GM03348 (cell line): ENCODE data around the gene DLX6.

Experiments
- DNase-seq: peaks from one replicate; pipeline ENCODE4 v3.0.0; 2012; ENCODE audit warnings: low spot score

DLX6 gene

DNA sequence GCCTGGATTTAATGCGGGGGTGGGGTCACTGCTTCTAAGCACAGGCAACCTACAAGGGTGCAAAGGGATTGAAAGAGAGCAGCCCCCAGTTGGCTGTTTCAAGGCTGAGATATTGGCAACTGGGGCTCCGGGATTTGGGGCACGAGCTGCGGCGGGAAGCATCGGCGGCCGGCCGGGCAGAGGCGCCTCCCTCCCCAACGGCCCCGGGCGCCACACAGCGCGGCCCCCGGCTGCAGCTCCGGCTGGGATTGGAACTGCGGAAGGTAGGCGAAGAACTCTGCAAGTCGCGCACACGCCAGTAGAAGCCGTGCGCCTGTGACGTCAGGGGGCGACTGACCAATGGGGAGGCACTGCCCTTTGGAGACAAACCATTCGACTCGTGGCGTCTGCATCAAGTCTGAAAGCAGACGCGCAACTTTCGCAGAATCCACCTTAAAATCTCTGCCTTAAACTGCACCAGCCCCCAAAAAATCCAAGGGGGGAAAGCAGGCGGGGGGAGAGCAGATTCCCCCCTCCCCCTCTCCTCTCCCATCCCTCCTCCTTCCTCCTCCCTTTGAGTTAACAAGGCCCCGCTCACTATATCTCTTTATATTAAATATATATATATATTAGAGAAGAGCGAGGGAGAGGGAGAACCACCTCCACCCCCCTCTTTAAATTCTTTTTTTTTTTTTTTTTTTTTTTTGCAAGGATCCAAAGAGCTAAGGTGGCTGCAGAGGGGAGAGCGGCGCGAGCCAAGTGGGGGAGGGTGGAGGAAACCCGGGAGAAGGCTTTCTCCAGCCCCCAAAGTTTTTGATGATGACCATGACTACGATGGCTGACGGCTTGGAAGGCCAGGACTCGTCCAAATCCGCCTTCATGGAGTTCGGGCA lies at the start of gene DLX6:
Gene DLX6, plus strand, starts transcription at position 371 of the 872 bp plus-strand sequence. Its CDS starts 425 bp downstream, at position 796.
- no peak for DNase-seq

DNA sequence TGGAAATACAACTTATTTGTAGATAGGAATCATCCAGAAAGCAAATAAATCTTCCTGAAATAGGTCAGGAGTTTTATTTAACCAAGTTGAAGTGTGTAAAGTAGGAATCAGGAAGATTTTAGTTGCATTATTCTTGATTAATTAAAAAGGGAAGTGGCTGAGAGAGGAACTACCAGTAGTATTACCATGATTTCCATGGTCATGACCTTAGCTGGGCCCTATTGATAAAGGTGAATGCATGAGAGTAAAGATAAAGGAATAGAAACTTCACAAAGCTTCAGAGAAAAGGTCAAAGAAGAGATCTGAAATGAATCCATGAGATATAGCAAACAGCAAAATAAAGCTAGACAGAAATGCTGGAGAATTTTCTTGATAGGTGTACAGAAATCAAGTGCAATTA lies 46.2 kb upstream of the DLX6 start:
- DNase-seq = no peak

- DNase-seq = peak; percentile 12
Measured at GRCh38 chr7:96962221-96962885, 43.0 kb upstream of the DLX6 start.

DNA sequence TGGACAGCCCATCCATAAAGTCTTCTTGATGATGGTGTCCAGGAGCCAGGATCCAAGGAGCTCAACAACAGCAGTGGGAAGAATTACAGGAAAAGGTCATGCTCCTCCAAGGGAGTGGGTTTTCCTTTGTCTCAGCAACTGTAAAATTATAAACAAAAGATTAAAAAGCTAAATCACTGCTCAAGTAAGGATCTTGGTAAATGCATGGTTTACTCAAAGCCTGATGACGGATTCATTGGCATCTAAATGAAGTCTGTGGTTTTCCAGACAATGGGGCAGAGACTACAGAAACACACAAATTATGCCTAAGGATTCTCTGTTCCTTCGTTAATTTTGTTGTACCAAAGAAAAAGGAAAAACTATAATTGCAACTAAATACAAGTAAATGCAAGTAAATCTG lies 36.4 kb upstream of the DLX6 start:
- DNase-seq = no peak

DNA sequence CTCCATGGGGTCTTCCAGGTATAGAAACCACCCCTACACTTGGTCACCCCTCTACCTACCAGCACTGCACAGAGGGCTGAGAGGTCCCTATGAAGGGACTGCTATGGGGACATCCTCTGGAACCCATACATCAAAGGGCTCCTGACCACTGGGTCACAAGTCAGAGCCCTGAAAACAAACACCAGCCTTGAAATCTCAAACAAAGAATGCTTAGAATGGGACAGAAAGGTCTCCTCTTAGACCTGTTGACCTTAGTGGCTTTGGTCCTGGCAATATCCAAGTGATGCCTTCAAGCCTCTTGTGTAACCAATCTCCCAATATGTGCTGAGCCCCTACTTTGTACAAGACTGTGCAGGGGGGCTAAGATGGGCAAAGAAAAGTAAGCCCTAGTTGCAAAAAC lies 34.6 kb upstream of the DLX6 start:
- no peak for DNase-seq

GRCh38 chr7:96973986-96974385 lies 31.4 kb upstream of the DLX6 start:
- peak; percentile 27 for DNase-seq

- no peak for DNase-seq
Measured at GRCh38 chr7:96976106-96976505, 29.2 kb upstream of the DLX6 start.

DNA sequence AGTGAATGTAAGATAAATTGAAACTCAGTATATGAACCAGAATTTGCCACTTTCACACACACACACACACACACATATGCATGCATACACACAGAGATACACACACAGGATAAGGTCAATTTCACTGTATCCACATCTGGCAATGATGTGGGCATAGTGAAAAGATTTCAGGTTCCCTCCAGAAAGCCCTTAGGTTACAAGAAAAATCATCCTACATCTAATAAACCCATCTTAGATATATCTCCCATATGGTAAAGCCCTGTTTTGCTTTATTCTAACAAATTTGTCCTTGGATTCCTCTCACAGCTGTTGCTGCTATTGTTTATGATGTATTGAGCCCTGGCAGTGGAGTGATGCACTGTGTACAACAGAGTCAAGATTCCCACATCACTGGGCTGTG lies 27.9 kb upstream of the DLX6 start:
- DNase-seq = no peak

GRCh38 chr7:96979551-96980276 lies 25.6 kb upstream of the DLX6 start:
- DNase-seq = no peak

DNA sequence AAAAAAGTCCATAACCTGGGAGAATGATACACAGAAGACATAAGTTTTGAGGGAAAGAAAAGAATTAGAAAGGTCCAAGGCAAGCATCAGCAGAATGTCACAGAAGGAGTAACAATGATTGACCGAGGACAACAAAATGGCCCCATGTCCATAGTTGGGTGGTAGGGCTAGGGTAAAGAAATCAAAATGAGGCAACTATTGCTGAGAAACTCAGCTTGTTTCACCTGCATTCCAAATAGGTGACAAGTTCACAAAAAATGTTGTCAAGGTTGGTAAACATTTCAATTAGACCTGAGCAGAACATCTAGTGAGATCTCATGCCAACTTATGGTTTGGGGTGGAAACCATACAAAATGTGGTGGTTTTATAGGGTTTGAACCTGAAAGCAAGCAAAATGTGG lies 22.8 kb upstream of the DLX6 start:
- DNase-seq = no peak

- DNase-seq = no peak
Measured at GRCh38 chr7:96985992-96986391, 19.4 kb upstream of the DLX6 start.

GRCh38 chr7:96986901-96987300 lies 18.5 kb upstream of the DLX6 start:
- DNase-seq = no peak

DNA sequence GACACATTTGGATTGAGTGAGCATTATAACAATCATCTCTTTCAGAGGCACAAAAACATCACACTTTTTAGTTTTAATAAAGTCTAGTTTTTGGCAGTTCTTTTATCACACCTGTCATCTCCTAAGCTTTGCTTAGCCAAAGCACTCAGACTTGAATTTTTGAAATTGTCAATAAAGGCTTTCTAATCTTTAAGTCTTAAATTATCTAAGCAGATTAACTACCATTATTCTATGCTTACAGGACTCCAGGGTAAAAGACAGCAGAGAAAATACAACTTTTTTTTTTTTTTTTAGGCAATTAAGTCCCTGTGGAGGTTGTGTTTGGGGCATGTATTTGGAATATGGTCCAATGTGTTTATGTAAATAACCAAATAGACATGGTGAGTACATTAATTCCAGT lies 17.6 kb upstream of the DLX6 start:
- no peak for DNase-seq

GRCh38 chr7:96989241-96989858 lies 16.0 kb upstream of the DLX6 start:
- DNase-seq = no peak

DNA sequence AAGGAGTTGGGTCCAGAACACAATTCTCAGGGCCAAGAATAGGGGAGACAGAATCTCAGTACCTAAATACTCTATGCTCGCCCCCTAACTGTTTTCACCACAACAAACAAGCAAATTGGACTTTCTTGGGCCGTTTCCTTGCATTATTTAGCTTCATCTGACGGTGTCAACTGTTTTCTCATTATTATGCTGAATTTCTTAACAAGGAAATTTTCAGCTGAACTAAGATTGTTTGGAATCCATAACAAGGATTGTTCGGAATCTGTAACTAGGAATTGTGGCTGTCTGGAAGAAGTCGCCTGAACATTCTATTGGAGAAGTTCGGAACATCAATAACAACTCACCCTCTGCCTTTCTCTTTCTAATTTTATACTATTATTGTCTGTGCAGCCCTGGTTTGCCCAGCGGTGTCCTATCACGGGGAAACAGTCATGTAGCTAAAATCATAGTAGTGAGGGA lies 15.5 kb upstream of the DLX6 start:
- no peak for DNase-seq

- DNase-seq = no peak
Measured at GRCh38 chr7:96991546-96992191, 13.7 kb upstream of the DLX6 start.

DNA sequence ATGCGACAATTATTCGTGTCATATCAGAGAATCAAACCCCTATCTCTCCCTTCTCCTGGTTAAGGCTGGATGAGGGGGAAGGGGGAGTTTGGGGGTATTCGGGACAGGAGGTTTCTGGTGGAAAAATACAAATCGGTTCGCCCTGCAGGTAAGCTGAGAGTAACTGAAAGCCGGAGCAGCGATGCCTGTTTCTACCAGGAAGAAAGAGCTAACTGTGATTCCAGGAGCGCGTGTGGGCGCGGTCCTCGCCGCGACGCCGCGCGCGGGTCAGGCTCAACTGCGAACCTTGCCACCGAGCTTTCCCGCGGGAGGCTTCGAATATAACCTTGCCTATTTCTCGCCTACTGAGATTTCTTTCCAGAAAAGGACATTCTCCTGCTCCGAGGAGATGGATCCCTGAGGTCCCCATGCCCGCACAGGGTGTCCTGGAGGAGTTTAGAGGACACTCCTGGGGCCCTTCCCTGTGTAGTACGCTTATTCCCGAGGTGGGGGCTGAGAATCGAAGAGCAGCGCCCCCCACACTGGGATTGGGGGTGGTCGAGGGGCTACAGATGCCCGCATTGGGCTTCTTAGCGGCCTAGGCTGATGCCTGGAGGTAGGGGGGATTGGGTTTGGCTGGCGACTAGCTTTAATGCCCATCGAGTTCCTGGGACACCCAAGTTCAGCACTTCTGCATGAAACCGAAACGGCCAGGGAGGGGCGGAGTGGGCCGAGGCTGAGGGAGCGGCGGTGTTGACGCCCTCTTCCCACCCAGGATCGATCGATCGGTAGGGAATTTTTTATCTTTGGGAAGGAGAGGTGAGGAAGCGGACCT lies 13.0 kb upstream of the DLX6 start:
- no peak for DNase-seq

DNA sequence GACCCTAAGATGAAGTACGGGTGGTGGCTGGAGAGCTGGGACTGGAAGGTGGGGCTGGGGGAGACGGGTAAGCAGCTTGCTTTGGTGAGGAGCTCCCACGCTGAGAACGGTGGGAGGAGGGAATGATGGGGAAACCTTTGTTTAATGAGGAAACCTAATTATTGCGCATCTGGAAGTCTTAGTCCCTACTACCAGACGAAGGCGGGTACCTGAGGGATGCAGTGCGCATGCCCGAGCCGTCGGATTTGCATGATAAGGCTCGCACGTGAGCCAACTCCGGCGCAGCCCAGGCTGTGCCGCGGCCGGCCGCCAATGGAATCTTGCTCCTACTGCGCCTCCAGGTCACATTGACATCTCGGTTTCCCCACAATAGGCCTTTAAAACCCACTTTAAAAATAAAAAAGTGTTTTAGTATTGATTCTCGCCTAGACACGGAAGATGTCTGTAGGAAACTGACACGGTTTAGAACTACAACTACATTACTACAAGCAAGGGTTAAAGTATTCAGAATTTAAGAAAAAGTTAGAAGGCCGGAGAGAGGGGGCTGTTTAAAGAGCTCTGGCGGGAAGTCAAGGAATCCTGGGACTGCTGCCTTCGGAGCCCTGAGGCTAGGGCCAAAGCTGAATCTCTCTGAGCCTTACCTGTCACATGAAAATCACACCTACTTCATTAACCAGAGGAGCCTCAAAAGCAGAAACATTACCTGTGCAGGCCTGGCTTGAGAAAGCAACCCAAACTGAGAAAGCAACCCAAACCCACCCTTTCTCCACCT lies 12.1 kb upstream of the DLX6 start:
- no peak for DNase-seq

DNA sequence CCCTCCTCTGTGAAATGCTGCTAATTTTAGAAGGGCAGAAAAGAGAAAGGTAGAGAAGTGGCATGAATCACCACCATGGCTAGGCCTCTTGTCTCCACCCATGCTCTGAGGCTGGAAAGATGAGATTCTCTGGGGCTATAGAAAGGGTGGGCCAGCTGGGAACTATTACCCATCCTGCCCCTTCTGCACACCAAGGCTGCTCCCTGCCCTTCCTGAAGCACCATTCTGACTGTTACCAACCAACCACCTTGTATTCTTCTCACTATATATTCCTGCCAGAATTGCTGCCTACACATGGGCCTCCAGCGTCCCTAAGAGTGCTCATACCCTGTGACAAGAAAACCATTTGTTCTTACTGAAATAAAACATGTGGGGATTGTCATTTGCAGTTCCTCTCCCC lies 11.4 kb upstream of the DLX6 start:
- DNase-seq = no peak
